ENCODE data around the gene CINP. TPM values are rescaled to one million over a fixed set of nuclear protein-coding genes. Genes with fewer than 3 reads are reported as not detected.

The CINP gene
- total RNA-seq, 6 experiments from 2014 or later = 15.2 to 32.3 (median 21.0) TPM

GRCh38 chr14:102348376-102348775 lies 14.3 kb downstream of the CINP start:
- TF ChIP-seq POLR2A (IDR thresholded peaks at IDR 0.05) (no peak), CTCF (IDR thresholded peaks at IDR 0.05) (no peak)
- Histone ChIP-seq H3K9me3 (no peaks in the 10 kb centered on the region), H3K36me3 (peaks cover 0 to 47% (median 15%) of the 10 kb centered on the region in 4 donors), H3K4me1 (no peaks in the 10 kb centered on the region), H3K4me3 (no peak overlapping the region), H3K27me3 (no peaks in the 10 kb centered on the region), H3K27ac (no peak overlapping the region)
- ATAC-seq = no peak
- intact Hi-C loops (cut with DNase I) = no loop called here
- WGBS (ENCODE audit: insufficient coverage, low coverage, low lambda C conversion rate, missing lambda C conversion rate) = 76% methylated on average over 4 of the region's 16 CpGs
- no peak for DNase-seq

- H3K27me3 ChIP-seq = no peaks in the 10 kb centered on the region
- intact Hi-C loops (cut with DNase I) = no loop called here
- H3K27ac ChIP-seq = no peak overlapping the region
- H3K4me3 ChIP-seq = no peak overlapping the region
- 100% methylated on average over 4 of the region's 4 CpGs for WGBS (ENCODE audit: insufficient coverage, low coverage, low lambda C conversion rate, missing lambda C conversion rate)
- H3K9me3 ChIP-seq = no peaks in the 10 kb centered on the region
- no peaks in the 10 kb centered on the region for H3K4me1 ChIP-seq
- peaks cover 0 to 42% (median 14%) of the 10 kb centered on the region in 4 donors for H3K36me3 ChIP-seq
- DNase-seq (no peak), ATAC-seq (no peak)
- TF ChIP-seq CTCF (IDR thresholded peaks at IDR 0.05) (no peak), POLR2A (IDR thresholded peaks at IDR 0.05) (no peak)
These were observed 16.0 kb downstream of the CINP start for GRCh38 chr14:102346645-102347044.

DNA sequence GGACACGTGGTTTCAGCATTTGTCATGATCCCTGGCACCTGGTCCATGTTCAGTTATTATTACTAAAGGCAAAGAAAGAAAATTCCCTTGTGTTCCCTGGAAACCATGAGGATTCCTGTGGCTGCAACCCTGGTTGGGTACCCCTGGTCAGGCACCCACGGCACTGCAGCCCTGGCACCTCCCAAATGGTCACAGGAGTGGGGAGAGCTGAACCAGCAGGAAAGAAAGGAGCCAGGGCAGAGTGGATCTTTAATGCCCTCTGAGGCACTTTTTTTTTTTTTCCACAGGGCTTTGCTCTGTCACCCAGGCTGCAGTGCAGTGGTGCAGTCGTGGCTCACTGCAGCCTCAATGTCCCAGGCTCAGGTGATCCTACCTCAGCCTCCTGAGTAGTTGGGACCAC lies 17.5 kb downstream of the CINP start:
- Histone ChIP-seq H3K27ac (no peak overlapping the region), H3K9me3 (no peaks in the 10 kb centered on the region), H3K36me3 (peaks cover 0 to 43% (median 14%) of the 10 kb centered on the region in 4 donors), H3K27me3 (no peaks in the 10 kb centered on the region), H3K4me1 (no peaks in the 10 kb centered on the region), H3K4me3 (no peak overlapping the region)
- WGBS (ENCODE audit: insufficient coverage, low coverage, low lambda C conversion rate, missing lambda C conversion rate) = 86% methylated on average over 1 of the region's 3 CpGs
- DNase-seq (no peak), ATAC-seq (no peak)
- intact Hi-C loops (cut with DNase I) = no loop called here
- TF ChIP-seq POLR2A (IDR thresholded peaks at IDR 0.05) (no peak), CTCF (IDR thresholded peaks at IDR 0.05) (no peak)

- peaks cover 0 to 38% (median 14%) of the 10 kb centered on the region in 4 donors for H3K36me3 ChIP-seq
- no peaks in the 10 kb centered on the region for H3K27me3 ChIP-seq
- no peak overlapping the region for H3K27ac ChIP-seq
- H3K4me1 ChIP-seq = no peaks in the 10 kb centered on the region
- no peak for TF ChIP-seq CTCF (IDR thresholded peaks at IDR 0.05)
- no peak for TF ChIP-seq POLR2A (IDR thresholded peaks at IDR 0.05)
- no peak overlapping the region for H3K4me3 ChIP-seq
- DNase-seq (no peak), ATAC-seq (no peak)
- no peaks in the 10 kb centered on the region for H3K9me3 ChIP-seq
- 59% methylated on average over 3 of the region's 5 CpGs for WGBS (ENCODE audit: insufficient coverage, low coverage, low lambda C conversion rate, missing lambda C conversion rate)
- intact Hi-C loops (cut with DNase I) = no loop called here
These were observed 18.2 kb downstream of the CINP start for GRCh38 chr14:102344485-102344884.

GRCh38 chr14:102344084-102344483 lies 18.6 kb downstream of the CINP start:
- intact Hi-C loops (cut with DNase I) = no loop called here
- 67% methylated on average over 1 of the region's 7 CpGs for WGBS (ENCODE audit: insufficient coverage, low coverage, low lambda C conversion rate, missing lambda C conversion rate)
- TF ChIP-seq POLR2A (IDR thresholded peaks at IDR 0.05) = no peak
- TF ChIP-seq CTCF (IDR thresholded peaks at IDR 0.05) = no peak

More at GRCh38 chr14:102344084-102344483, 18.6 kb downstream of the CINP start:
- Histone ChIP-seq H3K27ac (no peak overlapping the region), H3K27me3 (no peaks in the 10 kb centered on the region), H3K4me3 (no peak overlapping the region), H3K4me1 (no peaks in the 10 kb centered on the region), H3K9me3 (no peaks in the 10 kb centered on the region), H3K36me3 (peaks cover 0 to 36% (median 13%) of the 10 kb centered on the region in 4 donors)
- no peak for ATAC-seq
- DNase-seq = no peak
